ENCODE measurements around the gene BBS2. TPM values are rescaled to one million over a fixed set of nuclear protein-coding genes. Genes with fewer than 3 reads are reported as not detected.

The BBS2 gene
- total and polyA plus RNA-seq, 12 donors: 11.7 to 75.9 (median 54.9) TPM

DNA sequence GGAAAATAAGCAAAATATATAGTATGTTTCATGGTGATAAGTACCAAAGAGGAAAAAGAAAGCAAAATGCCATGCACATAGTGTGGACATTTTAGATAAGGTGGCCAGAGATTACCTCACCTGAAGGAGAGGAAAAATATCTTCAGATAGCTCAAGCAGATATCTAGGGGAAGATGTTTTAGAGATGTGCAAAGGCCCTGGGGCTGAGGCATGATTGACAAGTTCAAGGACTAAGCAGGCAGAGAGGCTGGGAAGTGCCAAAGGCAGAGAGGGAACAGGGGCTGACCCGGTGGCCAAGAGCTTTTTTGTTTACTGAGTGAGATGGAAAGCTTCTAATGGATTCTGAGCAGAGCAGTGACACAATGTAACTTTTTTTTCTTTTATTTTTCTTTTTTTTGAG lies 40.6 kb upstream of the BBS2 start:
- no peak overlapping the region for H3K27ac ChIP-seq
- 39 to 58% methylated on average over 1 of the region's 1 CpG for WGBS, 2 donors
- no peaks in the 10 kb centered on the region for H3K9me3 ChIP-seq
- no peaks in the 10 kb centered on the region for H3K4me1 ChIP-seq
- no peaks in the 10 kb centered on the region for H3K36me3 ChIP-seq
- TF ChIP-seq, protein P1, sequence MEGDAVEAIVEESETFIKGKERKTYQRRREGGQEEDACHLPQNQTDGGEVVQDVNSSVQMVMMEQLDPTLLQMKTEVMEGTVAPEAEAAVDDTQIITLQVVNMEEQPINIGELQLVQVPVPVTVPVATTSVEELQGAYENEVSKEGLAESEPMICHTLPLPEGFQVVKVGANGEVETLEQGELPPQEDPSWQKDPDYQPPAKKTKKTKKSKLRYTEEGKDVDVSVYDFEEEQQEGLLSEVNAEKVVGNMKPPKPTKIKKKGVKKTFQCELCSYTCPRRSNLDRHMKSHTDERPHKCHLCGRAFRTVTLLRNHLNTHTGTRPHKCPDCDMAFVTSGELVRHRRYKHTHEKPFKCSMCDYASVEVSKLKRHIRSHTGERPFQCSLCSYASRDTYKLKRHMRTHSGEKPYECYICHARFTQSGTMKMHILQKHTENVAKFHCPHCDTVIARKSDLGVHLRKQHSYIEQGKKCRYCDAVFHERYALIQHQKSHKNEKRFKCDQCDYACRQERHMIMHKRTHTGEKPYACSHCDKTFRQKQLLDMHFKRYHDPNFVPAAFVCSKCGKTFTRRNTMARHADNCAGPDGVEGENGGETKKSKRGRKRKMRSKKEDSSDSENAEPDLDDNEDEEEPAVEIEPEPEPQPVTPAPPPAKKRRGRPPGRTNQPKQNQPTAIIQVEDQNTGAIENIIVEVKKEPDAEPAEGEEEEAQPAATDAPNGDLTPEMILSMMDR (IDR thresholded peaks at IDR 0.05): no peak
- H3K4me3 ChIP-seq: no peak overlapping the region
- intact Hi-C loops (cut with DNase I): no loop called here
- ATAC-seq (no peak), DNase-seq (no peak)
- H3K27me3 ChIP-seq: peaks cover 0 to 27% (median 9%) of the 10 kb centered on the region in 7 donors

DNA sequence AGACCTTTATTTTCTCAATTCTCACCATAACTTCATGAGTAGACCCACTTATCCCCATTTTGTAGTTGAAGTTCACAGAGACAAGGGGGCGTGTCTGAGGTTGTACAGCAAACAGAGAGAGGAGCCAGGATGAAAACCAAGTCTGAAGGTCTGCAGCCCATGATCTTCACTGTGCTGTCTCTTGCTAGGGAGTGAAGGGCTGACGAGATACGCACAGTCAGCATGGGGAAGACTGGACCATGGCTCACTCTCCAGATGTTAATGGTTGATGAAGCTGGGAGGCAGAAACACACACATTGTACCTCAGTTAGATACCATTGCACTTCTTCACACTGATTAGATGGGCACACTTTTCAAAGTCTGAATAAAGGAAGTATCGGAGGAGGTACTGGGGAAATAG lies 39.3 kb upstream of the BBS2 start:
- Histone ChIP-seq H3K9me3 (no peaks in the 10 kb centered on the region), H3K27ac (no peak overlapping the region), H3K4me3 (no peak overlapping the region), H3K4me1 (no peaks in the 10 kb centered on the region), H3K36me3 (no peaks in the 10 kb centered on the region), H3K27me3 (peaks cover 0 to 20% (median 4%) of the 10 kb centered on the region in 7 donors)
- ATAC-seq (no peak), DNase-seq (no peak)
- TF ChIP-seq, protein P1 (IDR thresholded peaks at IDR 0.05): no peak
- WGBS, 2 donors: 86 to 92% methylated on average over 4 of the region's 4 CpGs
- intact Hi-C loops (cut with DNase I): no loop called here

DNA sequence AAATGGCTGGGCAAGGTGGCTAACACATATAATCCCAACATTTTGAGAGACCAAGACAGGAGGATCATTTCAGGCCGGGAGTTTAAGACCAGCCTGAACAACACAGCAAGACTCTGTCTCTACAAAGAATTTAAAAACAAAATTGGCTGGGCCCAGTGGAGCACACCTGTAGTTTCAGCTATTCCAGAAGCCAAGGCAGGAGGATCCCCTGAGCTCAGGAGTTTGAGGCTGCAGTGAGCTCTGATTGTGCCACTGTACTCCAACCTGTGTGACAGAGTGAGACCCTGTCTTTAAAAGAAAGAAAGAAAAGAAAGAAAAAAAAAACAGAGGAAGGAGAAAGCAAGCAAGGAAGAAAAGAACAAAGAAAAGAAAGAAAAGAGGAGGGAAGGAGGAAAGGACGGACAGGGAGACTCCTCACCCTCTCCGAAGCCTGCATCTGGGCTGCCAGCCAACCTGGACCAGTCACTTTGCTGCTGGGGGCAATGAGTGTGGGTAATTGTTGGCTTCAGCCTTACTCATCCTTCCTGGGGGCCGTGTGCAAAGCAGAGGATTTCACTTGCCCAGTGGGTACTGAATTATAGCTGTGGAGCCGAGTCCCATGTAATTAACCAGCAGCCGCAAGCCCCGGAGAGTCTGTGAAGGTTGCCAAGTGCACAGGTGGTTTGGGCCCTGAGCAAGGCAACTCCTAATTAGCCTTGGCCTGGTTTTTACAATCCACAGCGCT lies 38.4 kb upstream of the BBS2 start:
- intact Hi-C loops (cut with DNase I): no loop called here
- H3K27ac ChIP-seq: no peak overlapping the region
- no peaks in the 10 kb centered on the region for H3K36me3 ChIP-seq
- ATAC-seq: no peak
- H3K9me3 ChIP-seq: no peaks in the 10 kb centered on the region
- no peak overlapping the region for H3K4me3 ChIP-seq
- no peak for DNase-seq
- WGBS, 2 donors: 71 to 73% methylated on average over 8 of the region's 8 CpGs
- H3K4me1 ChIP-seq: no peaks in the 10 kb centered on the region
- TF ChIP-seq, protein P1 (IDR thresholded peaks at IDR 0.05): no peak
- H3K27me3 ChIP-seq: peaks cover 0 to 24% (median 0%) of the 10 kb centered on the region in 7 donors

DNA sequence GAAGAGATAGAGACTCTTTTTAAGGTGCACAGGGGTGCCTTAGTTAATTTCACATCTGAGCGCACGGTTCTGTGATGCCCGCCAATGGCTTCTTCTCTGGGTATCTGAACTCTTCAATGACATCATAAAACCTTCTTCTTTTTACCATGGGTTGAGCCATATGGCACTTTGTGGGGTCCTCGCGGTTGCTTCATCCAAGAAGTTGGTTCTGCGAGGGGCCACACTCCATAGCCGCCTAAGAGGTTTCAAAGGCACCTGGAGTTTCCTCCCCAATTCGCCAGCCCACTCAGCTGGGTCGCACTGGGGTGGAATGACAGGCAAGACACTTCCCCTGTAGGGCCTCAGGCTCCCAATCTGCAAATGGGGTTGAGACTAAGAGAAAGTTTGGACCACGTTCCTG lies 34.6 kb upstream of the BBS2 start:
- H3K4me3 ChIP-seq: no peak overlapping the region
- intact Hi-C loops (cut with DNase I): no loop called here
- no peaks in the 10 kb centered on the region for H3K9me3 ChIP-seq
- DNase-seq: no peak
- no peak for ATAC-seq
- peaks cover 0 to 13% (median 8%) of the 10 kb centered on the region in 9 donors for H3K4me1 ChIP-seq
- no peaks in the 10 kb centered on the region for H3K36me3 ChIP-seq
- H3K27ac ChIP-seq: no peak overlapping the region
- TF ChIP-seq, protein P1 (IDR thresholded peaks at IDR 0.05): no peak
- WGBS, 2 donors: 91 to 93% methylated on average over 10 of the region's 10 CpGs
- peaks cover 0 to 24% (median 0%) of the 10 kb centered on the region in 7 donors for H3K27me3 ChIP-seq

All from heart right ventricle (tissue), 16 donors.